GM21423 (cell line): ENCODE measurements around the gene PPP6R3.

Source experiments
- ATAC-seq: cut with Tn5 transposase; IDR thresholded peaks from one replicate; pipeline ENCODE4 v1.9.1; 2021; ENCODE audit warnings: mild to moderate bottlenecking, moderate library complexity; ENCODE audit not compliant: unreplicated experiment

PPP6R3 gene

DNA sequence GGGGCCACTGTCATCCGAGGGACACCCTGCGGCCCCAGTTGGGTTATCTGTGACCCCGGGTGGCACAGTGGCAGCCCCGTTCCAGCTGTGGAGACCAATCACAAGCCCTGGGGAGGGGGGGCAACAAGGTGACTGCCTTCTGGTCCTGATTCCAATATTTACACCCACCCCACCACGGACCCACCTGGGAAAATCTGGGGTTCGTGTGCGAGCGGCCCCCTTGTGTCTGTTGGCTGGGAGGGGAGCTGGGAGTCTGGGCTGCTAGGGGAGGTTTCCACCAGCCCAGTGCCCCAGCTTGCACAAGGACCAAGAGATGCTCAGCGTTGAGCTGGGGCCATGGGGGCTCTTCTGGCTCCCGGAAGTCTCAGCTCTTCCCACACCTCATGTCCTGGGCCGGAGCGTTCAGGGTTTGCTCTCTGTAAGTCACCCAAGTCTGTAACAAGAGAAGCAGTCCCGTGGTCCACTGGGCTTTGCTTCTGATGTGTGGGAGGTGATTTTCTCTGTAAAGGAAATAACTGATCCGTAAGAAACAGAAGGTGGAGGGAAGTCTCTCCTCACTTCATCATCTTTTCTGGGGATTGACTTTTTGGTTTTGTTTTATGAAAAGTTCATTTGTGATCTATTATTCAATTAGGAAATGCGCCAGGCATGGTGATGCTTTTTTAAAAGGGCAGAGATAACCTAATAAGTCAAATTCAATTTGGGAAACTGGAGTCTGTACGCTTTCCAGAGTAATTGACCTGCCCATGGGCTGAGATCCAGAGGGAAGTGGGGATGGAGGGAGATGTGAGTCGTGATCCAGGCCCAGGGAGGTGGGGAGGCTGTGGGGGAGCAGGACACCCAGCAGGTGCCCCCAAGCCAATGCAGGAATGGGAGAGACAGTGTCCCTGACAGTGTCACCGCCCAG lies 201.4 kb downstream of the PPP6R3 start:
- ATAC-seq: no peak

DNA sequence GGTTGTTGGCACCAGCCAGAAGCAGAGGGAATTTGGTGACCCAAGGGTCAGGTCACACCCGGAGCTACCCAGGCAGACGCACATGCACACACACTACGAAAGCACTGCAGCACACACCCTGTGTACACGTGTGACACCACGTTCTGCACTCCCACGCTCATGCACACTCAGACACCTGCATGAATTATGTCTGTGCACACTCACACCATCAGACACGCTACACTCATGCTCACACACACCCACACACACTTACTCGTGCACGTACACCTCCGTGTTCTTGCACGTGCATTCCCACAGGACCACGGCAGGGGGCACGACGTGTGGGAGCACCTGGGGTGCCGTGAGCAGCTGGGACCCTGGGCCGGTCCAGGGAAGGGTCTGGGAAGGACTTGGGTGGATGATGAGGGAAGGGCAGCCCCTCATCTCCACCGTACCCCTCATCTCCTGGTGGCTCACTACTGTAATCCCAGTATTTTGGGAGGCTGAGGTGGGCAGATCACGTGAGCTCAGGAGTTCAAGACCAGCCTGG lies 203.0 kb downstream of the PPP6R3 start:
- ATAC-seq: no peak

DNA sequence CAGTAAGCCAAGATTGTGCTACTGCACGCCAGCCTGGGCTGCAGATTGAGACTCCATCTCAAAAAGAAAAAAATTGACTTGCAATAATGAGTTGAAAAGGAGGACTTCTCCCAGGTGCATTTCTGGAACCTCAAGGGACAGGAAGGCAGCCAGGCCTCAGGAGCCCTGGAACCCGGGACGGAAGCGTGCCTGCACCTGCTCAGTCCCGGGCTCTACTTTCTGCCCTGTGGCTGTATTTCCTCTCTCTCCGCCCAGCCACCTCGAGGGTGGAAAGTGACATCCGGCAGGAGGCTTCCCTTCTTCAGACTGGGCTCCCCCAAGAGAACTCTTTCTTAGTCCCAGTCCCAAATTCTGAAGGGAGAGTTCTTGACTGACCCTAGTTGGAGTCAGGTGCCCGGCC lies 203.6 kb downstream of the PPP6R3 start:
- ATAC-seq: no peak

DNA sequence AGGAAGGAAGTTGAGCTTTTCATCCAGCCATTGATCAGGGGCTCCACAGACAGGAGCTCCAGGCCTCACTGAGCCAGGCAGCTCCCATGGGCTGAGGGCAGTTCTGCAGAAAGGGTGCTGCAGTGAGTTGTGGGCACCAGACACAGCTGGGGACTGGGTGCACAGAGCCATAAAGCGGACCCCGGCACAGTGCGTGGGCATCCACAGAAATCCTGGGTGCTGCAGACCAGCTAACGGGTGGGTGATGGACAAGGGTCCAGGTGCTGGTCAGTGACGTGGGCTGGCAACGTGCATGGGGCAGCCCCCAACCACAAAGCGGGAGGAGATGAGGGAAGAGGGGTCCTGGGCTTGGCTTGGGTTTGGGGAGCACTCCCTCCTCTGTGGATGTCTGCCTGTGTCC lies 204.4 kb downstream of the PPP6R3 start:
- ATAC-seq: no peak
